Effector CD4-positive, alpha-beta T cell (primary cell): ENCODE data around the gene FPR3. TPM values are rescaled to one million over a fixed set of nuclear protein-coding genes. Genes with fewer than 3 reads are reported as not detected.
A peak's percentile ranks its signal among the peaks of the same experiment; 100 is the strongest.
"Not testable (repeated sequence)": the region's sequence is repeated elsewhere in the genome, so short reads cannot be mapped to it uniquely, and the experiment has no call there.

ENCODE experiments used
- DNase-seq: peaks from one replicate; pipeline ENCODE4 v3.0.0-alpha.2; 2020
- total RNA-seq: gene quantifications from one replicate; lab custom pipeline; 2026; lab: John Stamatoyannopoulos, UW

The FPR3 gene, protein sequence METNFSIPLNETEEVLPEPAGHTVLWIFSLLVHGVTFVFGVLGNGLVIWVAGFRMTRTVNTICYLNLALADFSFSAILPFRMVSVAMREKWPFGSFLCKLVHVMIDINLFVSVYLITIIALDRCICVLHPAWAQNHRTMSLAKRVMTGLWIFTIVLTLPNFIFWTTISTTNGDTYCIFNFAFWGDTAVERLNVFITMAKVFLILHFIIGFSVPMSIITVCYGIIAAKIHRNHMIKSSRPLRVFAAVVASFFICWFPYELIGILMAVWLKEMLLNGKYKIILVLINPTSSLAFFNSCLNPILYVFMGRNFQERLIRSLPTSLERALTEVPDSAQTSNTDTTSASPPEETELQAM
- total RNA-seq = not detected

DNA sequence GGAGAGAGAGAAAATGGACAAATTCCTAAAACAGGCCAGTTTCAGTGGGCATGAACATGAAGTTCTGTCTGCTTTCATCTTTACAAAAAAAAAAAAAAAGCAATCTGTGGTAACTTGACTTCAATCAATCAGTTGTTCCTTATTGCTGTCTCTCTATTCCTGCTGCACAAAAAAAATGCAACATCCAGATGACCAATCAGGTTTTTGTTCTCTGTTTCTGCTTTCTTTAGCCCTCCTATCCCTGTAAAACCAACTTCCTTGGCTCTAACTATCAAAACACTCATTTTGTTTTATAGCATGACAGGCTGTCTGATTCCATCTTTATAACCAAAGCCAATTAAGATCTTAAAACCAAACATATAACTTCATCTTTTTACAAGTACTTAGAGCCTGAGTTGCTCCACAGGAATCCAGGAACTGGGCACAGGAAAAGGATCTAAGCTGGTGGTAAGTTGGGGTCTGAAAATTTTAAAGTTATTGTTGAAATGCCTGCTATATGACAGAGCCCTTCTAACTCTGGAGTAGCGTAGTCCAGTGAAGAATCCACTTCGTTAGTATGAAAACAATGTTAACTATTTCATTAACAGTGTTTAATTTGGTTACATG, at the start of gene FPR3:
FPR3 (plus strand) TSS at position 273 of the 606 bp plus-strand sequence. CDS start 28,592 bp downstream, outside the sequence.
- DNase-seq = no peak

DNA sequence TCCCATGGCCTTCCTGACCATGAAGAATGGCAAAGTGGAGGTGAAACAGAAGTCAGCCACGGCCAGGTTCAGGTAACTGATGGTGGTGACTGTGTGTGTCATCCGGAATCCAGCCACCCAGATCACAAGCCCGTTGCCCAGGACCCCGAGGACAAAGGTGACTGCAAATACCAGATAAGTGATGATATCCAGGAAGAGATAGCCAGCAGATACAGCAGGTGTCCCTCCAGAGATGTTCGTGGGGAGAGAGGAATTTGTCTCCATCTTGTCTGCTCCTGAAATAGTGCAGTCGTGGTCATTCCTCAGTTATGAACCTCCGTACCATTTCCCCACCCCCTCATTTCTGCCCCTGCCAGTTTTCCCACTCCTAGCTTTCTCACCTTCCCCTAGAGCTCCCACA, 48.2 kb upstream of the FPR3 start:
- no peak for DNase-seq

DNA sequence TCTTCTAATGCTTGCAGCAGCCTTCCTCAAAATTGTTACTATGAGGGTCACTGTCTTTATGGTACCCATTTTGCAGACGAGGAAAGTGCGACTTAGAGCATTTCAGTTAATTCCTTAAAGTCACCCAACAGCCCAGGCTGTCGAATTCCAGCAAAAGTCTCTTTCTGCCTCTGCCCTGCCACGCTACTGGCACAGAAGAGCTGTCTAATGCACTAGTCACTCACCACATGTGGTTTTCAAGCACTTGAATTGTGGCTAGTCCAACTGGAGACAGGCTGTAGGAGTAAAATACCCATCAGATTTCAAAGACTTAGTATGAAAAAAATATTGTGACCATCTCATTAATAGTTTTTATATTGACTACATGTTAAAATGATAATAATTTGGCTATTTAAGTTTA, 45.0 kb upstream of the FPR3 start:
- no peak for DNase-seq

DNA sequence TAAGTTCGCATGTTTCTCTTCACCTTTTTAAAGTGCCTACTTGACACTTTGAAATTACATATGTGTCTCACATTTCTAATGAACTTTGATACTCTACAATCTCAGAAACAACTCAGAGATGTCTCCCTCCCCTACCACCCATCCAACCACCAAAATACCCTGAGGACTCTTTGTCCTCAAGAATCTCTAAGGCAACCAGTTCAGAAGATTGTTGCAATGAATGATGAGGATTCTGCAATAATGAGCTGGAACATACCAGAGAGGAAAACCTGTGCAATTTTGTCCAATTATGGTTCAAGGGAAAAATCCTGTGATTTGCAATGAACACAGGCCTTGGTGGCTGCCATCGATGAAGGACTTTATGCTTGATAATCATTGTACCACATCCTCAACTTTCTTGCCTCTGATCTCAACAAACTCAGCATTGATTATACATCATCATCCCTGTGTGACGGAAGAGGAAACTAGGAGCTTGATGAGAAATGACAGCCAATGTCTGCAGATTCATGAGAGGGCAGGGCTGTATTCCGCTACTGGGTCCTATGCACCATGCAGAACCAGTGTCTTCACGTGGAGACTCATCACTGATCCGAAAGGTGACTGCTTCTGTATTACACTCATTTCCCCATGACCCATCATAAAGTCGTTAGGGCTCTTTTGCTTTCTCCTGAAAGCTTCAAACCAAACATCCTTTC, 44.4 kb upstream of the FPR3 start:
- DNase-seq = no peak

DNA sequence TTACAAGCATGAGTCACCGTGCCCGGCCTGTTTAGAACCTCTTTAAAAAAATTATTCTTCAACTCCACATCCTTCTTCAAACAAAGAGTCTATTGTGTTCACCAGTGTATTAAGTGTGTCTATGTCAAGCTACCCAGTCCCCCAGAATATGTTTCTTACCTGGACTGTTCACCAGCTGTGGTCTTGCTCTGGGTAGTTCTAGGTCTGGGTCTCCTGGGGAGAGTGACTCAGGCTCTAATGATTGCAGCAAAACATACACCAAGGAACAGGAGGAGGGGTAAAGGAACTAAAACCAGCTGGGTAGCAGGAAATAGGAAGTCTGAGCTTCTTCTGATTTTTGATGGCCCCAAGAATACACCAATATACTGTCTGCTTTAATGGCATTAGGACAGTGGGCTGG, 43.3 kb upstream of the FPR3 start, which contains the start of gene FPR1:
FPR1 (minus strand) TSS at position 224 of the 400 bp plus-strand sequence. CDS start 4,884 bp downstream, outside the sequence.
- DNase-seq = no peak

DNA sequence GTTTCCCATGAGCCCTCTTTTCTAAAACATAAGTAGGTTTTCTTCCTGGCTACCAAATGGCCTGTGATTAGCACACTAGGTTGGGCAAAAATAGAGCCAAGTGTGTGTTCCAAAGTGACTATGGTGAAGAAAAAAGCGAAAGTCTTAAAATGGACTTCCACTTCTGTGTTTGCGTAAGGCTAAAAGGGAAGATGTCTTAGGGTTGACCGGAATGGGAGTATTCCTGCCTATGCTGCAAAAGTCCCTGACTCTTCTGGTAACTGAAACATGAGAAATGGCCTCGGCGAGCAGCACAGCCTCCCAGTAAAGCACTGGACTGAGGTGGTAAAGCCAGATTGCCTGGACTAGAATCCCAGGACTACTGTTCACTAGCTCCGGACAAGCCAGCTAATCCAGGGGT, 40.8 kb upstream of the FPR3 start:
- no peak for DNase-seq

DNA sequence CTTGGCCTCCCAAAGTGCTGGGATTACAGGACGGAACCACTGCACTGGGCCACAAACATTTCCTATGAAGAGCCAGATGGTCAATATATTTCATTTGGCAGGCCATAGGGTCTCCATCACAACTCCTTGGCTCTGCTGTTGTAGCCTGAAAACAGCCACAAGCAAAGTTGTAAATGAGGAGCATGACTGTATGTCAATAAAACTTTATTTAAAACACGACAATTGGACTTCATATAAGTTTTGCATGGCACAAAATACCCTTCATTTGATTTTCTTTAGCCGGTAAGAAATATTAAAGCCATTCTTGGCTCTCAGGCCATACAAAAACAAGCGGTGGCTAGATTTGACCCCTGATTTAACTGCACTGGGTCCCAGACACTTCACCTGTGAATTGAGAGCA, 40.2 kb upstream of the FPR3 start:
- no peak for DNase-seq

DNA sequence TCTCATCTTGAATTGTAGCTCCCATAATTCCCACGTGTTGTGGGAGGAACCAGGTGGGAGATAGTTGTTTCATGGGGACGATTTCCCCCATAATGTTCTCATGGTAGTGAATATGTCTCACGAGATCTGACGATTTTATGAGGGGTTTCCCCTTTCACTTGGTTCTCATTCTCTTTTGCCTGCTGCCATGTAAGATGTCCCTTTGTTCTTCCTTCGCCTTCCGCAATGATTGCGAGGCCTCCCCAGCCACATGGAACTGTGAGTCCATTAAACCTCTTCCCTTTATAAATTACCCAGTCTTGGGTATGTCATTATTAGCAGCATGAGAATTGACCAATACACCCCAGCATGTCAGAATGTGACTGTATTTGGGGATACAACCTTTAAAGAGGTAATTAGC, 39.4 kb upstream of the FPR3 start:
- no peak for DNase-seq

DNA sequence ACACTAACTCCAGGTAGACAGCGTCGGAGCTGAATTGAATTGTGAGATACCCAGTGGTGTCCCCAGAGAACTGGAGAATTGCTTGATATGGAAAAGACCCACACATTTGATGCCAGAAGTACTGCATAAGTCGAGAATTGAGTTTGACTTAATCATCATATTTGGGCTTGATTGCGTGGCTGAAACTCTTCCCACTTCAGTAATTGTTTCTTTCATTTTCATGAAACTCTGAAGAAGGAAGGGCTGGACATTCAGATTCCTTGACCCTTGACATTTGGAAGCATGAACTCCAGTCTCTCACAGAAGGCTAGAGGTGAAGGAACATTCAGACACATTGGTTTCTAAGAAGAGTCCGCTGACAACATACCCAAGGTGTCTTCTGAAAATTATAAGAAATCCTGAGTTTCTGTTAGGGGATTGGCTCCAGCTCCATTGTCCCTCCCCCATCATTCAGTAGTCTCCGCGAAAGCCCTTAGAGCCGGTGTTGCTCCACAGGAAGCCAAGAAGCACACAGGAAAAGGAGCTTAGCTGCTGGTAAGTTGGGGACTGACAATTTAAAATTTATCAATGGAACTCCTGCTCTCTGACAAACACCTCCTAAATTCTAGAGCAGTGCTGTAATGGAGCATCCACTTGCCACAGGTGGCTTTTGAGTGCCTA, 34.1 kb upstream of the FPR3 start, which contains the start of gene FPR2:
FPR2 (plus strand) TSS at position 484 of the 660 bp plus-strand sequence. CDS start 7,479 bp downstream, outside the sequence.
- no peak for DNase-seq

DNA sequence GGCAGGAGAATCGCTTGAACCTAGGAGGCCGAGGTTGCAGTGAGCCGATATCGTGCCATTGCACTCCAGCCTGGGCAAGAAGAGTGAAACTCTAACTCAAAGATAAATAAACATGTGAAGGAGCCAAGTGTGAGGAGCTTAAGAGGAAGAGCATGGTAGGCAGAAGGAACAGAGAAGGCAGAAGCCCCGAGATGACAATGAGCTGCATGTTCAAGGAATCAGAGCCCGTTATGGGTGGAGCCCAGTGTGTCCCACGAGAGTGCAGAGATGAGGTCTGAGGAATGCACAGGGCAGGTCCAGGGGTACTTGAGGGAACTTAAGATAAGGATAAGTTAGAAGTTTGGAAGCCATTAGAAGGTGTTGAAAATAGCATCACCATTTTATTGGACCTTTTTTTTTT, 33.3 kb upstream of the FPR3 start:
- no peak for DNase-seq

DNA sequence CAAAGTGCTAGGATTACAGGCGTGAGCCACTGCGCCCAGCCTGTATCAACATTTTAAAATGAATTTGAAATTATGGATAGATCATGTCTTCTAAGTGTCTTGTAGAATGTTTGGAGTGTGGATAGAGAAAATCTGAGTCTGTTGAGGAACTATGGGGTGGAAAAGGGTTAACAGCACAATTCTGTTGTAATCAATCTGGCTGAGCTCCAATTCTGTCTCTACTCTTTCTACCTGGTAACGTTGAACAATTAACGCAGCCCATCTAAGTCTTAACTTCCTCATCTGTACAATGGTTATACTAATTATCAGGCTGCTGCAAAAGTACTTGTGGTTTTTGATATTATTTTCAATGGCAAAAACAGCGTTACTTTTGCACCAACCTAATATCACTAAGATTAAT, 29.9 kb upstream of the FPR3 start:
- DNase-seq = no peak

DNA sequence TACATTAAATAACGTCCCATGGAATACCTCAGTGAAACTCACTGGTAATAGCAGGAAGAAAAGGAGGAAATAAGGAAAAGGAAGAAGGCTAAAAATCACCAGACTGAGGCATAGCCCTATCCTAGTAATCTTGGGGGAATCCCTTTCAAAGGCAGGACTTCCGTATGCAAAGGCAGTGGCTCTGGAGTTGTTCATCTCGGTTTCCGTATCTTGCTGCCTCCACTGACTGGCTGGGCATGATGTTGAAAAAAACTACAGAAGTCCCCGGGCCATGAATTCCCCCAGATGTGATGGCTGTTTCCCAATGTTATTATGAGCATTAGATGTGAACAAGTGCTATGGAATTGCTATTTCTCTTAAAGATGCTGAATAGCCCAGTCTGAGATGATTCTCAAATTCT, 28.5 kb upstream of the FPR3 start:
- DNase-seq = no peak

DNA sequence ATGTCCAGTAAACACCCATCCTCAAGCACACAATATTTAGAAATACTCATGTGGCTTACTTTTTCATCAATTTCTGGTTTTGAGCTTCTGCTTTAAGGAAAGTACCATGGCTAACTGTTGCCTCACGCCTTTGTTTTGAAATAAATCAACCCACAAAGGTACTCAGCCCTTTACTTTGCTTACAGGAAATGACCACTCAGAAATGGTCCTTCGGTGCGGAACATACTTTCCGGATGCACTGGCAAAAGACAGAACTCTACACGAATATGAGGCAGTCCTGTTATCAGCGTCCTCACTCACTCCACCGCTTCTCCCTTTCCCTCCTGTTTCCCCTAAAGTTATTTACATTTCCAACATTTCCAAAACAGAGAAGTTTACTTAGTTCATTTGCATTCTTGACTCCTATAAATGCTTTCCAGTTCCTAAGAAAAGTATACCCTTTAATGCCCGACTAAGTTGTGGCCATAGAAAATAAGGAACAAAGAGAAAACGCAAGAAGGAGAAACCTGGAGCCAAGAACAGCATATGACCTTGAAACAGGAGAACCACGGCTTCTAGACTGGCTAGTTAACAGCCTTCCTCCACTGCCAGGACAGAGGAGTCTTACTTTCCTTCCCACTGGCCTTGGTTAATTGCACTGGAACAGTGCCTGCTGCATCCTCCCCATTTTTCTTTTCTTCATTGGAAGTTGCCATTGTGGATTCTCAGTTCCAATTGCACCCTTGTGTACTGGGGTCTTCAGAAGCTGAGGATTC, 23.4 kb upstream of the FPR3 start:
- DNase-seq = no peak

DNA sequence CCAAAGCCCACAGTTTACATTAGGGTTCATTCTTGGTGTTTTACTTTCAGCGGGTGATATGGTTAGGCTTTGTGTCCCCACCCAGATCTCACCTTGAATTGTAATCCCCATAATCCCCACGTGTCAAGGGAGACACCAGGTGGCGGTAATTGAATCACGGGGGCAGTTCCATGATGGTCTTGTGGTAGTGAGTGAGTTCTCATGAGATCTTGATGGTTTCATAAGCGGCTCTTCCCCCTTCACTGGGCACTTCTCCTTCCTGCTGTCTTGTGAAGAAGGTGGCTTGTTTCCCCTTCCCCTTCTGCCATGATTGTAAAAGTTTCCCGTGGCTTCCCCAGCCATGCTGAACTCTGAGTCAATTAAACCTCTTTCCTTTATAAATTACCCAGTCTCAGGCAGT, 22.0 kb upstream of the FPR3 start:
- DNase-seq = no peak

DNA sequence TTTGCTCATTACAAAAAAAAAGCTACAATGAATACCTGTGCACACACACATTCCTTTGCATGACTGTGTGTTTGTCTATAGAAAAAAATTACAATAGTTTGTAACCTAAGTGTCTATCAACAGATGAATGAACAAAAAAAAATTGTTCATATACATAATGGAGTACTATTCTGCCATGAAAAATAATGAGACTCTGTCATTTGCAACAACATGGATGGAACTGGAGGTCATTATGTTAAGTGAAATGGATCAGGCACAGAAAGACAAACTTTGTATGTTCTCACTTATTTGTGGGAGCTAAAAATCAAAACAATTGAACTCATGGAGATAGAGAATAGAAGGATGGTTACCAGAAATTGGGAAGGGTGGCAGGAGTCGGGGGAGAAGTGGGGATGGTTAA, 18.4 kb upstream of the FPR3 start:
- DNase-seq = not testable (repeated sequence)

DNA sequence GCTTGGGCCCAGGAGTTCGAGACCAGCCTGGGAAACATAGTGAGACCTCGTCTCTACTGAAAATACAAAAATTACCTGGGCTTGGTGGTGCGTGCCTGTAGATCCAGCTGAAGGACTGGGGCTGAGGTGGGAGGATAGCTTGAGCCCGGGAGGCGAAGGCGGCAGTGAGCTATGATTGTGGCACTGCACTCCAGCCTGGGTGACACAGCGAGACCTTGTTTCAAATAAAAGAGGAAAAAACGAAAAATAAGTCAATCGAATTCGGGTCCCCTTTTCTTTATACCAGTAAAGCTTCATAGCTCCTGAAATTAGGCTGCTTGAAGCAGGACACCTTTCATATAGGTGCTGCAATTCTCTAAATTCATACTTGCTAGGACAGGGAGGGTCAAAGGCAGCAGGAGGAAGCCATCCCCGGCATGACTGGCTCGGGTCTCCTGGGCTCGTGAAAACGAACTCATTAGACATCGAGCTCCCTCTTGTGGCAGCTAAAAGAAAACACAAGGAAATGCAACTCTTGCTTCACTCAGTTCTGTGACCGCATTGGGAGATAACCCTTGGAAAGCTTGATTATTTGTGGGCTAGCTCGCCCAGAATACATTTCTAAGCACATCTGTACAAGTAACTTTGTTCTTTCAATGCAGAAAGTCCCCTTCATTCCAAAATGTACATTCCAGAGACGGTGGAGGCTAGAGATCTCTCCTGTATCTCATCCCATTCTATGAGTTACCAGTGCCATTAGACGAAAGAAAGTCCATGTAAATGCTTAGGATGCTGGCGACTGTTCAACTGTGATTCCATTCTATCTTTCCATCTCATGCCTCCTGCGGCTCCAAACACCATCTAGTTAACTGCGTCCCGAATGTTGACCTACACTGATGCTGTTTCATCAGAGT, 17.1 kb upstream of the FPR3 start:
- peak; percentile 12 for DNase-seq

DNA sequence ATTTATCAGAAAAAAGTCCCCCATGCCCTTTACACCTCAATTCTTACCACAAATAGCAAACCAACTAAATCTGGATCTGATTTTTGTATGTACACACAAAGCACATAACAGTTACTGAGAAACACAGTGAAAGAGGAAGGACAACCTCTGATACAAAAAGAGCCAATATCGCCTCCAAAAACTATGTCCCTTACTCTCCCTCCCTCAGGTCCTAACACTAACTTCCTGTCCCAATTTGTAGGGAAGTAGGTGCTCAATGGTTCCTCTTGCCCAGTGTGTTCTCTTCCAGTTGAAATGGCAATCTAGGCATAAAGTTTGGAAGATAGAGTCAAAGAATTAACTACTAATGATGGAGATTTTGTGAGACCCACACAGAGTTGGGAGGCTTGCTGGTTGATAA, 15.8 kb upstream of the FPR3 start:
- DNase-seq = no peak

DNA sequence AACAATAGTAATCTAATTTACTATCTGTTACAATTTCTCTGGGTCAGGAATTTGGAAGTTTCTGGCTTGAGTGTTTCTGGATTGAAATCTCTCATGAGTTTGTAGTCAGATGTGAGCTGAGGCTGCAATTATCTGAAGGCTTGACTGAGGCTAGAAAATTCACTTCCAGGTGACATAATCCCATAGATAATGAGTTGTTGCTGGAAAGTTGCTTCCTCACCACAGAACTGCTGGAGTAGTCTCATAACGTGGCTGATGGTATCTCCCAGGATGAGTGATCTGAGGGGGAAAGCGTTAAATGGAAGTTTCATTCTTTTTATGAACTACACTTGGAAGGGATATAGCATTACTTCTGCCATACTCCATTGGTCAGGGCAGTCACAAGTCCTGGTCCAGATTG, 15.3 kb upstream of the FPR3 start:
- DNase-seq = no peak

DNA sequence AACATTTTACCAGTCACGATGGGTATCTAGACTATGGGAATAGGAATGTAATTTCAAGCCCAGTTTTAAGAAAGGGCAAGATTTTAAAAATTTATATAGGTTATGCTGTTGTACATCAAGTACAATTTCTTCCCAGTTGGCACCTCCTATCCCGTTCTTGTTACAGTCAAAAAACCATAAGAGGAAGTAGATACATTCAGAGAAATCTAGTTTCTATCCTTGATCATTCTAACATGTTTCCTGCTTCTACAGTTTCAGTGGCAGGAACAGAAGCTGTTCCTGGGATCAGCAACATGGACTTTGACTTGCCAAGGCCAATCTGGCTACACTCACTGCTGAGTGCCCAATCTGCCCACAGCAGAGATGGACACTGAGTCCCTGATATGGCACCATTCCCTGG, 14.7 kb upstream of the FPR3 start:
- DNase-seq = no peak

DNA sequence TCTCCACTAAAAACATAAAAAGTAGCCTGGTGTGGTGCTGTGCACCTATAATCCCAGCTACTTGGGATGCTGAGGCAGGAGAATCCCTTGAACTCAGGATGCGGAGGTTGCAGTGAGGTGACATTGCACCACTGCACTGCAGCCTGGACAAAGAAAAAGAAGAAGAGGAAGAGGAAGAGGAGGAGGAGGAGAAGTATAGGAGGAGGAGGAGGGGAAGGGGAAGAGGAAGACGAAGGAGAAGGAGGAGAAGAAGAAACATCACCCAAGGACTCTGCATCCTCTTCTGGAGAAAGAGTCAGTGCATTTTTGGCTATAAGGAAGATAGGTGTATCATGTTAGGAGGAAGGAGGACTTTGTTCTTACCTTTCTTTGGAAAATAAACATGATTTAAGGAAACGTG, 13.0 kb upstream of the FPR3 start:
- DNase-seq = no peak

DNA sequence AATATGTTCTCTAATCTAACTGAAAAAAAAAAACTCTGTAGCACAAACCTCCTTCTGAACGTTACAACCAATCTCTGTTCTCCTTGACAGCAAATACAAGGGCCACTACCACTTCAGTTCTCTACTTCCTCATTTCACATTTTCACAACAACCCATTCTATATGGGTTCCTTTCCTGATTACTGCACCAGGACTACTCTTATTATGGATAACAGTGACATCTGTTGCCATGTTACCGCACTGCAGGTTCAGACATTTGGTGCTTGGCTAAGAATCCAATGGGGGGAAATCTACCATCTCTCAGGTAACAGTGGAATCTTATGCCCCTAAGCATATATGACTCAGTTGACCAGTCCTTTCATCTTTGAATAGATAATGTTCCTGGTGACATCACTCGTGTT, 11.6 kb upstream of the FPR3 start:
- DNase-seq = no peak
